Measurements from ENCODE around the gene TCEA2.

DNA sequence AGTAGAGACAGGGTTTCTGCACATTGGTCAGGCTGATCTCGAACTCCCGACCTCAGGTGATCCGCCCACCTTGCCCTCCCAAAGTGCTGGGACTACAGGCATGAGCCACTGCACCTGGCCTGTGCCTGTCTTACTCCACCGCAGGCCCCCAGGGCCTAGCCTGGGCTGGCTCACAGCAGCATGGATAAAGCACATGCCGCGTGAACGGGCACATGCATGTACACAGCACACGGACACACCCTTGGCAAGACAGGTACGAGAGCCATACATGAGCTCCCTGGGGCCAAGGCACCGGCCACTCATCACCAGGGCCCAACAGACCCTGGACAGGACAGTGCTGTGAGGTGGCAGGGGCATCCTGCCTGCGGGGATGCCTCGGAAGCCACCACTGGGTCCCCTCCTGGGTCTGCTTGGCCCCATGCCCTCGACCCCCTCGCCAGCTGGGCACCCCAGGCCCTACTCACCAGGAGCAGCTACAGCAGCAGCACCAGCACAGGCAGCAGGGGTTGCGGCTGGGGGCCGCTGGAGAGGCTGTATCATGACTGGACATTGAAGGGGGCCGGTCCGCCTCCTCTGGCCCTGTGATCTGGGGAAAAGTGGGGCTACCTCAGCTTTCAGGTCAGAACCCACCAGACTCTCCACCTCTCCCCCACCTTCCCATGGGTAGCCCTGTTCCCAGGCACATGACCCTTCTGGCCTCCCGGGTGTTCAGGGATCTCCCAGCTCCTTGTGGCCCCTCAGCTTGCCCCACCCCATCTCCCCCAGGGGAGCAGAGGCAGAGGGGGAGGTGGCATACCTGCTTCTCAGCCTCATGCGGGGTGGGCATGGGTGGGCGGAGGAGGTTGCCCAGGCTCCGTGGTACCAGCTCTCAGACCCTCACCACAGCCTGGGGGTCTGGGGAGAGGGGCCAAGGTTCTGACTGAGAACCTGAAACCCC lies 13.3 kb downstream of the TCEA2 start:
- TF ChIP-seq GATA2 (IDR thresholded peaks at IDR 0.05; ENCODE audit: low read depth, low read length) (no peak), GATA3 (IDR thresholded peaks at IDR 0.05; ENCODE audit: low read depth, low read length) (no peak)
